T-helper 2 cell treated with Interferon-gamma antibody and Interleukin-4, amounts not matched to agents 100 ng/mL and 5 ng/mL, for 36 hours (primary cell): ENCODE data around the gene RAP1GAP2. TPM values are rescaled to one million over a fixed set of nuclear protein-coding genes. Genes with fewer than 3 reads are reported as not detected.

ENCODE experiments used
- intact Hi-C: fragments of 100-400 bp; cut with micrococcal nuclease; formaldehyde crosslinking; loops from one replicate; pipeline ENCODE4 v1.15.1; 2023
- total RNA-seq: library from RNA; stranded (reverse); gene quantifications from 2 replicates; pipeline ENCODE4 v1.2.3, GENCODE V29; 2022

The RAP1GAP2 gene
- total RNA-seq, 1 donor from 2014 or later, result 48.5 TPM

DNA sequence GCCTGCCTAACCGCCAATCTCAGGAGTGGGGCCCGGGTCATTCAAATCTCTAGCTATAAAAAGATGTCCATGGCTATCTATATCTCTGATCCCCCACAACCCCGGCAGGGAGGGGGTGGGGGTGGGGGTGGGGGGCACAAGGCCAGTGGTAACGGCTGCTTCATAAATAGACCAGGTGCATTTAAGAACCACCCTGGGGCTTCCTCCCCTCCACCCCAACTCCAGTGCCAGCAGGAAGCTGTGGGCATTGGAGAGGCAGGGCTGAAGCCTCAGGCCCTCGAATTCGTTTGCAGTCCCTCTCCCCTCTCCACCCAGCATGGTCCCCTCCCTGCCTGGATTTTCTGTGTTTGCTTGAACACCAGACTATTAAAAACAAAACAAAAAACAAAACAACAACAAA is 56.0 kb downstream of the RAP1GAP2 start:
- intact Hi-C loops, result no loop called here

DNA sequence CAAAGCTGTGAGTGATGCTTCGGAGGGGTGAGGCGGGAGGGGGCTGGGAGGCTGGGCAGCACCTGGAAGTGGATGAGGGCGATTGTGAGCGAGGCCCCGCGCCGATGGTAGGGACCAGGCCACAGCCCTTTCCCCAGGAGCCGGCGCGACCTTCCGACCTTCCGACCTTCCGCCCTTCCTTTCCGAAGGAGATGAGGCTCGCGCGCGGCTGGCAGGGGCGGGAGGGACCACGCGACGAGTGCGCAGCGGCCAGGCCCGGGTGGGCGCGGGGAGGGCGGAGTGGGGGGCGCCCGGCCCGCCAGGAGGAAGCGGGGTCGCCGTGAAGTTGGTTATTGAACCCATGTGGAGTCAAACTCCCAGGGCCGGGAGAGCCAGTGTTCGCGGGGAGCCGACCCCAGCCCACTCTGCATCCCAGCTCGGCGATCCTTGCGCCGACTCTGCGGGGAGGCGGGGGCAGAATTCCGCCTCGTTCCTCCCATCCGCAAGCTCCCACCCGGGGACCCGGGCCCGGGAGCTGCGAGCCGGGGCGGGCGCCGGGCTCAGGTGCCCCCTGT is 56.6 kb downstream of the RAP1GAP2 start:
- intact Hi-C loops, result no loop called here

DNA sequence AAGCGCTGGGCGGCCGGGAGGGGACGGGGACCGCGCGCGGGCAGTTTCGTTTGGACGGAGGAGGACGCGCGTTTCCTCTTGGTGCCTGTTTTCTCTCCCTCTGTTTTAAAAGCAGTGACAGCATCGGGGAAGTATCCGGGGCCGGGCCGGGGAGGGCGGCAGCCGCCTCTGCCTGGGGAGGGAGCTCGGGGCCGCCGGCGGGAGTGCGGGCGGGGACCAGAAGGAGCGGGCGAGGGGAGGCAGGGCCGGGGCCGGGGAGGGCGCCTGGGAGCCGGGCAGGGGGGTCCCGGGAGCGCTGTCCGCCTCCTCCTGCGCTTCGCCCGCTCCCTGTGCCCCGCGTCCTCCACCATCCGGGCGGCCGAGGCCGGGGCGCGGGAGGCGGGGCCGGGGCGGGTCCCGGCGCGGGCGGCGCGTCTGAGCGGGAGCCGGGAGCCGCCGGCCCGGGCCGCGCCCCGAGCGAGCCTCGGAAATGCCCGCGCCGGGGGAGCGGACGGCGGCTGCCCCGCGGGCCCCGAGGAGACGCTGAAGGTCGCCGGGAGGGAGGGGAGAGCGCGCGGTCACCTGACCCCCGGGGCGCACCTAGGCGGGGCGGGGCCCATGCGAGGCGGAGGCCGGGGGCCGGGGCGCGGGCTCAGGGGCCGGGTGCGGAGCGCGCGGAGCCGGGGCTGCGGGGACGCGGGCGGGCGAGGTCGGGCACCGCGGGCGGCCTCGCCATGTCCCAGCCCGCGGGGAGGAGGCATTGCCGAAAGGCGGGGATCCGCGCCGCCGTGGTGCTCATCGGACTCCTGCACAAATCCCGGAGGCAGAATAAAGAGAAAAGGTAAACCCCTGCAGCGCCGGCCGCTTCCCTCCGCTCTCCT is 57.3 kb downstream of the RAP1GAP2 start:
- intact Hi-C loops, result no loop called here

DNA sequence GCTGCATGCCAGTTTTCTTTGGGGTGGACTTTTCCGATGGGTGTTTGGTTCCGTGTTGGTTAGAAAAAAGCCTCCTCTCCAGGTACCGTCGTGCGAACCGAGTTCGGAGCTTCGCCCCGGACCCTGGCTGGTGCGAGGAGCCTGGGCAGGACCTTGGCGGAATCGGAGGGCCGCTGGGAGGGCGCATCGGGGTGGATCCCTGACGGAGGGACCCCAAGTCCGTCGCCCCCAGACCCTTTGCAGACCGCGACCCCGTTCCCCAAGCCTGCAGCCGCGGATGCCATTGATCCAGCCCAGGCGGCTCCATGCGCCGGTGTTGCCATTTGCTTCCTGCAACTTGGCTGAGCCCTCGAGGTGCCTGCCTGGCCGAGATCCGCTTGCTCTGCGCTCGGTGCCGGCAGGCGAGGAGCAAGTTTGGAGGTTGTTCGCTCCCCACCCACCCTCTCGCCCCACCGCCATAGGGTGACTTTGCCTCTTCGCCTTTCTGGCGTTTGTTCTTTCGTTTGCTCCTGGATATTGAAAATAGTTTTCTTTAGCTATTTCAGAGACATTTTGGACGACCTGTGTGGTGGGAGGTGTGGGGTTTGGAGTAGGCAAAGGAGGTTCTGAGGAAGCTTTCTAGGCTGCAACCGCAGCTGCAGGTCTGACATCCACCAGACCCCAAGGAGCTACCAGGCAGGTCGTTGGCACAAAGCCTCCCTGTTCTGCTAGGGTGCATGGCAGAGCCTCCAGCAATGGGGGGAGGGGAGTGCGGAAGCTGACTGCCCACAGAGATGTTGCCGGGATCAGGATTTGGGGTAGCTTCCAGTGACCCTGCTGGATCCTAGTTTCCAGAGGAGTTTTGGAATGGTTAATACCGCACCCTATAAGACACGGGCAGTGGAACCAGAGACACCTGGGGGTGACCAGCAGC is 58.2 kb downstream of the RAP1GAP2 start:
- intact Hi-C loops, result no loop called here

DNA sequence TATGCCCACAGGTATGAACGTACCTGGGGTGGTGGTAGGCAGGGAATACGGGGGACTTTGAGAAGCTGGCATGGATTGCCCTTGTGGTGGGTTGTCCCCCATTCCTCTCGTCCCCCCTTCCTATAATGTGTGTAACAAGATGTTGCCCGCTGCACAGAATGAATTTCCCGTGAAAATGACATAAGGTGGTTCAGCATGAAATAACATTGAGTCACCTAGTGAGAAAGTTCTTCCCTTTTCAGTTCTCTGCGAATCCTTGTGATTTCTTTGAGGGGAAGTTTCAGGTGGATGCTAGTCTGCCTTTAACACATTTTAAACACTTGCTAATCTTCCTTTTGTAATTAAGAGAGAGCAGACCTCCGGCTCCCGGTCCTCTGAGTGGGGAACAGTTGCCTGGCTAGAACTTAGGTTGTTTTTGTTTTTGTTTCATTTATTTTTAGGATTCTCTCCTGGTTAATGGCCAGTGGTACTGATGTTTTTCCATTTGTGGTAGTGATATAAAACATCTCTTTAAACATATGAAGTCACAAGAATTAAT is 58.9 kb downstream of the RAP1GAP2 start:
- intact Hi-C loops, result no loop called here

DNA sequence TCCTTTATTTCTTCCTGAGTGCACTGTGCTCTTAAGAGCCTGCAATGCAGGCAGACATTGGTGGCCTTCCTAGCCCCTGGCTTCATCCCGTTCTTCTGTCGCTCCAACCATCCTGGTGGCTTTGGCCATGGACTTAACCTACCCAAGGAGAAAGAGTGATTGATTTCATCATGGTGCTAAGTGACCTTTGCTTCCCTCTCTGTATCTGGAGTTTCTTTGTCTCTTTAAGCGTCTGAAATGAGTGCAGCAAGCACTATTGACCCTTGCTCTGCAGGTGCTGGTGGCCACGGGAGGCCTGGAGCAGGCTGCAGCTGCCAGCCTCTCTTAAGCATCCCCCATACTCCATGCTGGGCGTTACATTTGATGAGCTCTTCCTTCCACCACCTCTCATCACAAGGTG is 60.5 kb downstream of the RAP1GAP2 start:
- intact Hi-C loops, result no loop called here

DNA sequence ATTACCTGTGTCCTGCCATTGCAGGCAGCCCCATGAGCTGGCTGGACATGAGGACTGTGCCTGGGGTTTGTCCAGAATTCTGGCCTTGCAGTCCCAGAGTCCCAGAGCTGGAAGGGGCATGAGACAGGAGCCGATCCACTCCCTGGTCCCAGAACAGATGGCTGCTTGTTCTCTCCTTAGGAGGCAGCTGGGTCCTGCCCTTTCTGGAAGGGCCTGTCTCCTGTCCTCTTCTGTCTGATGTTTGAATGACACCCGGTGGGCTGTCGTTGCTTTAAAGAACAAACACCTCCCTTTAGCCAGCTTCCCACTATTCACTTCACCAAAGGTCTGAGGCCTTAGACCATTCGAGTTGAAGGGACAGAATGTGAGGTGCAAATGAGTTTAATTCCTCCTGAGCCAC is 63.8 kb downstream of the RAP1GAP2 start:
- intact Hi-C loops, result no loop called here

DNA sequence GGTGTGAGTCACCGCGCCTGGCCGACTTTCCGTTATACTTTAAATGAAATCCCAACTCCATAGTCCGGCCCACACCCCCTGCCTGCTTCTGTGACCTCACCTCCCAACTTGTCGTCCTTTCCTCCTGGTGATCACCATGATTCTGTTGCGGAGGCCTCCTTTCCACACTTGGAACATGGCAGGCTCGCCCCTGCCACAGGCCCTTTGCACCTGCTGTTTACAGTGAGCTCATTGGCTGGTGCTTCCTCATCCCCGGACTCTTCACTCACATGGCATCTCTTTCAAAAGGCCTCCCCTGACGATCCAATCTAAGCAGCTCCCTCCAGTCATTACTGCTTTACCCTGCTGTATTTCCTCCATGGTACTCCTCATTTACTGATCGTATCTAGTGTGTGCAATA is 64.6 kb downstream of the RAP1GAP2 start:
- intact Hi-C loops, result no loop called here

DNA sequence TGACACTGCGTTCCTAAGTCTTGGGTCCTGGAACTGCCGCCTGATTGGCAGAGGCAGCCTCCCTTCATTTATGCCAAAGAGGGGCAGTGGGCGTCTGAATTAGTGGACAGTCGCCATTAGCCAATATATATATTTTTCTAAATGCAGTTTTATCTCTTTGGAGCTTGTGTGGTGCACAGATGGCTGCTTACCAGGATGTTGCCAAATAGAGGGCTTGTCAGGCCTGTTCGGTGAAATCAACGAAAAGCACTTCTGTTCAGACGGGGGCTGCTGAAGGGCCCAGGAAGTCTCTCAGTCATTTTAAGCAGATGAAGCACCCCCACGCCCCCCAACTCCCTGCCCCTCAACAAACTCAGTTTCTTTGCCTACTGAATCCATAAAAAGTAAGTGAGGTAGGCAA is 66.0 kb downstream of the RAP1GAP2 start:
- intact Hi-C loops, result no loop called here

DNA sequence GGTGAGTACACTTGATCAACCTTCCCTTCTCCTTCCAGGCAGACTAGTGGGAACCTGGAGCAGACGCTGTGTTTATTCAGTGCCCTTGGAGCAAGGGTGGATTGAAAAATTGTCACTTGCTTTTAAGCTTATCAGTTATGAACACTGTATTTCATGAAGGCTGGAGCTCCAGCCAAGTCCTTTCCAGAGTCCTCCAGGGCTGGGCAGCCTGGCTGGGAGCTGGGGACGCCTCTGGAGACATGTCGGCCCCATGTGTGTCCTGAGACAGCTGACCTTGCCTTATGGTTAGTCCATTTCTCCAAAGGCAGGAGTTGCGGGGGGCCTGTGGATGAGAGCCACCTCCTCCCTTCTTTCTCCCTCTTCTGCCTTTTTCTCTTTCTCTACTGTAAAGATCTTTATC is 67.0 kb downstream of the RAP1GAP2 start:
- intact Hi-C loops, result no loop called here

DNA sequence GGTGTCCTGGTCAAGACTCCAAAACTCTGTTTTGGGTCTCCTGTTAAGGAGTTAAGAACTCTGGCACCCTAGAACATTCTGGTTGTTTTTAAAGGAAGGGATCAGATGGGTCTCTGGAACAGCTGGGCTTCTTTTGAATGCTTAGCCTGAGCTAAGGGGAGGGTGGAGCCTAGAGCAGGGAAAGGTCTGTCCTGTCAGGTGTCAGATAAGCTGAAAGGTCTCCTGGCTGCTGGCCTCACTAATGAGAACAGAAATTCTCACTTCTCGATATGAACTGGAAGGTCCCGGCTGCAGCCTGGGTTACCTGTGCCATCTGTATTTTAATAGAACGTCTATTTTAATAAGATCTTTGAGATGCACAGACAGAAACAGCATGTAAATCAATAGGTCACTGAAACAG is 69.0 kb downstream of the RAP1GAP2 start:
- intact Hi-C loops, result no loop called here

DNA sequence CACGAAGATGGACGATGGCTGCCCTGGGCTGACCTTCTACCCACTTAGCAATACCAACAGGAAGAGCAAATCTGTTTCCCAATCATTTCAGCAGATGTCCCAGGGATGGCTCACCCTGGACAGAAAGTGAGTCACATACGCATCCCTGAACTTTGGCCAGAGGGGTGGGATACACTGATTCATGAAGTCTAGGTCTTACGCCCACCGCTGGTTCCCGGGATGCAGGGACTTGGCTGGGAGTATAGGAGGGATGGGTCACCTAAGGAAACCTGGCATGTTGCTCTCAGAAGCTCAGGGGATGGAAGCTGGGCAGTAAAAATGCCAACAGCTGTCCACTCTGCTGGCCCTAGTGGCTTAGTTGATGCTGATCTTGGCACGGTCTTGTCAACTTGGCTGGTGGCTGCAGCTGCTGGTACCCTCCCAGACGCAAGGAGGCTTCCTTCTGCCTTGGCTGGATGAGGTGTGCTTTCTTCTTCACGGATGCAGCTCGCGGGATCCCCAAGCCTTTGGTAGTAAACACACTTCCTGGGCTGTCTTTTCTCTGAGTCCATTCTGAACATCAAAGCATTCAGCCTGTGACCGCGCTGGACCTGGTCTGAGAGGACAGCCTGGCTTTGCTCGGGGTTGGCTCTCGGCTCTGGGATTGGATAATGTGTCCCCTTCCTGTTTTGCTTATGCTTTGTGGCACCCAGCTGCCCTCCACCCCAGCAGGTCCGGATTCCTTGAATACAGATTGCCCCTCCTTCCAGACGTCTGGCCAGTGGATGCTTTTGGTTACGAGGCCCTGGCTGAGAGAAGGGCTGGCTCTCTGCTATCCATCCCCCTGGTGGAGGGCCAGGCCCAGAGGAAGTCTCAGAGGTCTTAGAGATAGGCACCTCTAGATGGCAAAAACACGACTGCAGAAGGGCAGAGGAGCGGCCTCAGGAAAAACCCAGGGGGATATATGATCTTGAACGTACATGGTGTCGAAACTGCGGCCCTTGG is 71.5 kb downstream of the RAP1GAP2 start:
- intact Hi-C loops, result no loop called here

DNA sequence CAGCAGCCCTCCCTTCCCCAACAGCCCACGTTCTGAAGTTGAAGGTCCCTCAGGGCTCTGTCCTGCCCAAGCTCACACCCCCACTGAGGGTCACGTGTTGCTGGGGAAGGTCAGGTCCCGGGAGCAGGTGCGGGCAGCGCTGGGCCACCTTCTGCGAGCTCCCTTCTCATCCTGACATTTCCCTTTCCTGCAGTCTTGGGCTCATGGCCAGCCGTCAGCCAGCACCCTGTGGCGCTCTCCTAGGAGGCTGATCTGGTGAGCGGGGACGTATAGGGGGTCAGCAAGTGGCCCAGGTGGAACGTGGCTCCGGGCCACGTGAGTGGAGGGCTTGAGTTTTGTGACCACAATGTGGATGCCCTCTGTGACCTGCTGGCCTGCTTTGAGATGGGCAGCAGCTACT is 73.4 kb downstream of the RAP1GAP2 start:
- intact Hi-C loops, result no loop called here

DNA sequence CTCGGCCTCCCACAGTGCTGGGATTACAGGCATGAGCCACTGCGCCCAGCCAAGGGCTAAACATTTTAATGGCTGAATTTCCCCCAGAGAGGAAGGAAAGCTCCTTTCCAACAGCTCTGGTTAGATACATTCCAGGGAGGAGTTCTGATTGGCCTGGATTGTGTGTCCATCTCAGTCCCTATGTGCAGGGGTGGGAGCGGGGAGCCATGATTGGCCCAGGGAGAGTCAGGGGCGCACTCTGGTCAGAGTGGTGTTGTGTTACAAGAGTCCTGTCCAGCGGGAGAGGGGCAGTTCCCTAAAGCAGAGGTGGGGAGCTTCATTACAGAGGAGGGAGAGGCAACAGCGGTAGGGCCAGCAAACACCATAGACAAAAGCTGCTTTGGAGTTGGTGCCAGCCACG is 75.0 kb downstream of the RAP1GAP2 start:
- intact Hi-C loops, result no loop called here

DNA sequence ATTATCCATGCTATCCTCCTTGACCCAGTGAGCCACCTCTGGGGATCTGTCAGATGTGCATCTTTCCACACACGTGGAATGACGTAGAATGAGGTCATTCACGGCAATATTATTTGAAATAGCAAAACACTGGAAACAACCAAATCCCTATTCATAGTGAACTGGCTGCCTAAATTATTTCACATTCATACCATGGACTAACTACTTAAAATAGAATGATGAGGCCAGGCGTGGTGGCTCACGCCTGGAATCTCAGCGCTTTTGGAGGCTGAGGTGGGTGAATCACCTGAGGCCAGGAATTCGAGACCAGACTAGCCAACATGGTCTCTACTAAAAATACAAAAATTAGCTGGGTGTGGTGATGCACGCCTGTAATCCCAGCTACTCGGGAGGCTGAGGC is 75.5 kb downstream of the RAP1GAP2 start:
- intact Hi-C loops, result no loop called here

DNA sequence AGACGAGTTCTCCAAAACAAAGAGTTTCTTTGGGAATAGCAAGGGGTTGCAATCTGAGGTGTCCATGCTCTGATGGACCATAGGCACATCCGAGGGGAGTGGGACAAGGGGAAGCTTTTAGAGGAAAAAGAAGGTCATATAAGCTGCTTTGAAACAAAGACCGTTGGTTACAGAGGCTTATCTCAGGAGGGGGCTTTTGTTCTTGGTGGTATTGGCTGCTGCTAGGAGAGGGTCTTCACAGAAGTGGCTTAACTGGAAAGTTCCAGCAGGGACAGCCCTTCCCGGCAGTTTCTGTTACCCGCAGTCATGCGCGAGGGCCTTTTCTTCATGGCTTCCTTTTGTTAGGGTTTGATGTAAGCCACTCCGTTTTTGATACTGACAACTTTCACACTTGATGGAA is 76.0 kb downstream of the RAP1GAP2 start:
- intact Hi-C loops, result no loop called here

DNA sequence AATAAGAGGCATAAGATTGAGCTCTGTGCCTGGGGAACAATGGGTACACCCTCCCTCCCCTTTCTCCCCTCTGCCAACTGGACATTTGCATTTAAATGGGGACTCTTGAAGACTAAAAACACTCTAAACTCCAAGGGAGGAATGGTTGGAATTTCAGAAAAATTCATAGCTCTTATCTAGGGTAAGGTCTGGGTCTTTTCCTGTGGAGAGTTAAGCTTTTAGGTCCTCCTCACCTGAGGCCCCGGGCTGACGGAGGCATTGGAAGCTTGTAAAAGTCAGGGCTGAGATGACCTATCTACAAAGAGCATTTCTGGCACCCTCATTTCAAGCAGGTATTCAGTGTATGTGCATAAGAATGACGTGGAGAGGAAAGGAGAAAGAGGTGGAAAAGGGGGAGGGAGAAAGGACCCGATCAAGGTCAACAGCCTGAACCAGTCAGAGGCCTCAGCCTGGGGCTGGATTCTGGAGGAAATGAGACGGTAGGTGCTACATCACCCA is 78.0 kb downstream of the RAP1GAP2 start:
- intact Hi-C loops, result no loop called here

DNA sequence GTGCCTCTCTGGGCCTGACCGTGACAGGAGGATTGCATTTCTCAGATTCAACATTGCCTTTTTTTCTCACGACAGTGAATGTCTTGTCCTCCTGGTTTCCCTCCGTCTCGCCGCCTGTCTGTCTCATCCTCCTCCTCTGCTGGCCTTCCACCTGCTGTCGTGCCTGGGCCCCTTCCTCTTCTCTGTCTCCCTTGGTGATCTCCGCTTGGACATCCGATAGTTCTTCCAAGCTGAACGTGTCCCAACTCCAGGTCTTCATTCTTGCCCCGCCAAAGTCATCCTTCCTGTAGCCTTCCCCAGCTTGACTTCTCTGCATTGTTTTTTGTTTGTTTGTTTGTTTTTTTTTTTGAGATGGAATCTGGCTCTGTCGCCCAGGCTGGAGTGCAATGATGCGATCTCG is 79.4 kb downstream of the RAP1GAP2 start:
- intact Hi-C loops, result no loop called here

DNA sequence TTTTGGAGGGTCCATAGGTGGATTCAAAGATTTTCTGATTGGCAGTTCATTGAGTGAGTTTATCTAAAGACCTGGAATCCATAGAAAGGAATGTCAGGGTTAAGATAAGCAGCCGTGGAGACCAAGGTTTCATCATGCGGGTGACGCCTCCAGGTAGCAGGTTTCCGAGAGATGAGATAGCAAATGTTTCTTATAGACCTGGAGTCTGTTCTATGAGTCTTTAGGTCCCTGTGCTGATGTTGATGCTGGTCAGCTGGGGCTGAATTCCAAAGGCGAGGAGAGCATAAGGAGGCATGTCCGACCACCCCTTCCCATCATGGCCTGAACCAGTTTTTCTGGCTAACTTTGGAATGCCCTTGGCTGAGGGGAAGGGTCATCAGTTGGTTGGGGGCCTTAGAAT is 80.2 kb downstream of the RAP1GAP2 start:
- intact Hi-C loops, result no loop called here

DNA sequence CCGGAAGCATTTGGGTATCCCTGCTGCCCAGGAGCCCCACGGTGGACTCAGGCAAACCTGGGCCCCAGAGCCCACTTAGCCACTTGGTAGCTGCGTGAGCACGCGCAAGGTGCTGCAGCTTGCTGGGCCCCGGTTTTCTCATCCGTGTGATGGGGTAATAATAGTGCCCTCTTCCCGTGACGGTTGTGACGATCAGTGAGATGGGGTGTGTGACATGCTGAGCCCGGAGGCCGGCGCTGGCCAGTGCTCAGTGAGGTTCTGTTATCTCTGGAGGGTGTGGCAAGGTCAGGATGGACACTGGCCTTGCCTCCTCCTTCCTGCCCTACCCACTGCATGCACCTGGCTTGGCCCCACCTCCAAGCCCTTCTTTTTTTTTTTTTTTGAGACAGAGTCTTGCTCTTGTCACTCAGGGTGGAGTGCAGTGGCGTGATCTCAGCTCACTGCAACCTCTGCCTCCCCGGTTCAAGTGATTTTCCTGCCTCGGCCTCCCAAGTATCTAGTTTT is 82.6 kb downstream of the RAP1GAP2 start:
- intact Hi-C loops, result no loop called here
